SK-N-SH (cell line): ENCODE data around the gene MT1F. TPM values are rescaled to one million over a fixed set of nuclear protein-coding genes. Genes with fewer than 3 reads are reported as not detected.

Experiments used
- CTCF ChIA-PET: fragments of 300-600, 350-600 bp; formaldehyde crosslinking; extraction: SDS; loops from one replicate; lab custom pipeline; 2021; lab: Yijun Ruan, JAX
- POLR2A ChIA-PET: fragments of 350-600 bp; sonication (Branson Sonifier 250); formaldehyde crosslinking; extraction: SDS; loops from one replicate; lab custom pipeline; 2020; ENCODE audit warnings: antibody characterized with exemption, inconsistent platforms; lab: Yijun Ruan, JAX
- DNase-seq: peaks from one replicate; pipeline ENCODE4 v3.0.0; 2012
- H2AFZ ChIP-seq: fragments of 200-600 bp; sonication (generic); 2 replicates; pipeline ENCODE4 v1.8.1; 2016; ENCODE audit warnings: antibody characterized with exemption, mild to moderate bottlenecking, low read depth
- H3F3A ChIP-seq: fragments of 200-600 bp; sonication (generic); replicated peaks from 2 replicates; pipeline ENCODE3; 2016; ENCODE audit warnings: antibody characterized with exemption, mild to moderate bottlenecking; ENCODE audit not compliant: insufficient read depth
- H3K27ac ChIP-seq, 2 experiments: fragments of 200-500 bp in 1 of 2; fragments of 200-600 bp in 1 of 2; sonication (Bioruptor generic) in 1 of 2; sonication (generic), shearing (Covaris generic) in 1 of 2; 2 replicates each; pipeline versions ENCODE4 v1.5.1 to v1.6.1; 2014 to 2016; ENCODE audit warnings: low read depth in 2 of 2, inconsistent platforms in 1 of 2, low read length in 1 of 2, mild to moderate bottlenecking in 1 of 2, mixed read lengths in 1 of 2
- H3K27me3 ChIP-seq: fragments of 200-600 bp; sonication (generic), shearing (Covaris generic); 2 replicates; pipeline ENCODE4 v1.6.1; 2016; ENCODE audit warnings: mixed run types; ENCODE audit not compliant: insufficient read depth
- H3K36me3 ChIP-seq, 2 experiments: fragments of 200-500 bp in 1 of 2; fragments of 200-600 bp in 1 of 2; sonication (Bioruptor generic) in 1 of 2; sonication (generic) in 1 of 2; replicated peaks in 1 of 2; 2 replicates each; pipeline versions ENCODE3 to v1.5.1; 2014 to 2016; ENCODE audit warnings: low read length in 1 of 2, mild to moderate bottlenecking in 1 of 2; ENCODE audit not compliant: insufficient read depth in 2 of 2, control insufficient read depth in 1 of 2
- H3K4me1 ChIP-seq, 2 experiments: fragments of 200-500 bp in 1 of 2; fragments of 200-600 bp in 1 of 2; sonication (Bioruptor generic) in 1 of 2; sonication (generic), shearing (Covaris generic) in 1 of 2; 2 replicates each; pipeline versions ENCODE4 v1.5.1 to v1.6.1; 2014 to 2016; ENCODE audit warnings: low read depth in 1 of 2, low read length in 1 of 2, mixed run types in 1 of 2; ENCODE audit not compliant: insufficient read depth in 2 of 2, control insufficient read depth in 1 of 2
- H3K4me2 ChIP-seq: fragments of 200-600 bp; sonication (generic), shearing (Covaris generic); 2 replicates; pipeline ENCODE4 v1.6.1; 2017; ENCODE audit warnings: mixed run types
- H3K4me3 ChIP-seq, 2 experiments: fragments of 200-500 bp in 1 of 2; fragments of 200-600 bp in 1 of 2; sonication (Bioruptor generic) in 1 of 2; sonication (generic), shearing (Covaris generic) in 1 of 2; 2 replicates each; pipeline versions ENCODE4 v1.5.1 to v1.8.1; 2014 to 2016; ENCODE audit warnings: low read depth in 2 of 2, inconsistent platforms in 1 of 2, low read length in 1 of 2, mild to moderate bottlenecking in 1 of 2, mixed read lengths in 1 of 2, moderate library complexity in 1 of 2
- H3K79me2 ChIP-seq: fragments of 200-600 bp; sonication (generic); 2 replicates; pipeline ENCODE4 v1.8.1; 2017; ENCODE audit warnings: mild to moderate bottlenecking; ENCODE audit not compliant: insufficient read depth
- H3K9ac ChIP-seq: fragments of 200-600 bp; sonication (generic); 2 replicates; pipeline ENCODE4 v1.6.1; 2017; ENCODE audit warnings: mixed run types
- H3K9me2 ChIP-seq: fragments of 200-600 bp; sonication (generic); 2 replicates; pipeline ENCODE4 v1.6.1; 2017; ENCODE audit warnings: mixed run types
- H3K9me3 ChIP-seq: fragments of 200-600 bp; sonication (generic); 2 replicates; pipeline ENCODE4 v1.6.1; 2017; ENCODE audit warnings: mixed run types, mild to moderate bottlenecking, moderate library complexity
- H4K20me1 ChIP-seq: fragments of 200-600 bp; sonication (generic); 2 replicates; pipeline ENCODE4 v1.6.1; 2017; ENCODE audit warnings: mild to moderate bottlenecking, mixed run types; ENCODE audit not compliant: insufficient read depth
- CHD2 ChIP-seq: fragments of 150-350 bp; IDR thresholded peaks from 2 replicates; pipeline ENCODE4 v1.6.1; 2018; ENCODE audit warnings: low read length; ENCODE audit not compliant: partially characterized antibody
- FOXJ3 ChIP-seq: sonication (generic); formaldehyde crosslinking; IDR thresholded peaks from 2 replicates; pipeline ENCODE4 v1.5.1; 2020; ENCODE audit warnings: mild to moderate bottlenecking, missing genetic modification reagents
- FOXM1 ChIP-seq: IDR thresholded peaks from 2 replicates; pipeline ENCODE4 v1.4.0; 2012; ENCODE audit warnings: low read depth, mild to moderate bottlenecking
- JUND ChIP-seq: IDR thresholded peaks from 2 replicates; pipeline ENCODE4 v1.4.0; 2012
- MEF2A ChIP-seq: IDR thresholded peaks from 2 replicates; pipeline ENCODE4 v1.4.0; 2012; ENCODE audit warnings: low read depth, borderline replicate concordance
- POLR2AphosphoS5 ChIP-seq: IDR thresholded peaks from 2 replicates; pipeline ENCODE4 v1.6.1; 2012; ENCODE audit warnings: low read depth, low read length
- RAD21 ChIP-seq: IDR thresholded peaks from 2 replicates; pipeline ENCODE4 v1.6.1; 2012; ENCODE audit warnings: mild to moderate bottlenecking, low read length
- RXRA ChIP-seq: IDR thresholded peaks from 2 replicates; pipeline ENCODE4 v1.4.0; 2012; ENCODE audit warnings: low read depth, mild to moderate bottlenecking, borderline replicate concordance
- SIN3A ChIP-seq: IDR thresholded peaks from 2 replicates; pipeline ENCODE4 v1.6.1; 2012; ENCODE audit warnings: low read depth, mild to moderate bottlenecking, low read length, moderate library complexity, borderline replicate concordance
- SMC3 ChIP-seq: IDR thresholded peaks from 2 replicates; pipeline ENCODE4 v1.6.1; 2012; ENCODE audit warnings: low read depth, low read length, improper control_type of control experiment
- TAF1 ChIP-seq: IDR thresholded peaks from 2 replicates; pipeline ENCODE4 v1.6.1; 2012; ENCODE audit warnings: low read depth, mild to moderate bottlenecking, low read length, moderate library complexity, borderline replicate concordance
- TEAD4 ChIP-seq: IDR thresholded peaks from 2 replicates; pipeline ENCODE4 v1.4.0; 2012; ENCODE audit warnings: mild to moderate bottlenecking, borderline replicate concordance; ENCODE audit not compliant: insufficient read depth
- WGBS: methylation state at CpG from one replicate; pipeline ENCODE4 v1.1.6; 2017; ENCODE audit warnings: low lambda C conversion rate; 5-methylcytosine and 5-hydroxymethylcytosine counted together
- polyA plus RNA-seq, 3 experiments: library from polyadenylated mRNA; depleted of rRNA; stranded (reverse); fragments of >200 nt; gene quantifications; 2 replicates each; pipeline ENCODE4 v1.2.3, GENCODE V29; 2012
- TF ChIP-seq, protein P1 (sequence below): IDR thresholded peaks from 2 replicates; pipeline ENCODE4 v1.6.1; 2012; ENCODE audit warnings: mild to moderate bottlenecking, low read depth, low read length, moderate library complexity
- TF ChIP-seq, protein P2 (sequence below): fragments of 150-350 bp; IDR thresholded peaks from 2 replicates; pipeline ENCODE4 v1.6.1; 2017; ENCODE audit warnings: antibody characterized with exemption, low read length, low read depth, borderline replicate concordance
- TF ChIP-seq, protein P3 (sequence below): IDR thresholded peaks from 2 replicates; pipeline ENCODE4 v1.4.0; 2012; ENCODE audit warnings: low read depth
- TF ChIP-seq, protein P4 (sequence below): IDR thresholded peaks from 2 replicates; pipeline ENCODE4 v1.4.0; 2012; ENCODE audit warnings: low read depth, borderline replicate concordance
- TF ChIP-seq, protein P5 (sequence below): IDR thresholded peaks from 2 replicates; pipeline ENCODE4; 2012

MT1F gene
- polyA plus RNA-seq, 1 of the 3 experiments (the other 2 are of a cell fraction): 13.0 TPM

DNA sequence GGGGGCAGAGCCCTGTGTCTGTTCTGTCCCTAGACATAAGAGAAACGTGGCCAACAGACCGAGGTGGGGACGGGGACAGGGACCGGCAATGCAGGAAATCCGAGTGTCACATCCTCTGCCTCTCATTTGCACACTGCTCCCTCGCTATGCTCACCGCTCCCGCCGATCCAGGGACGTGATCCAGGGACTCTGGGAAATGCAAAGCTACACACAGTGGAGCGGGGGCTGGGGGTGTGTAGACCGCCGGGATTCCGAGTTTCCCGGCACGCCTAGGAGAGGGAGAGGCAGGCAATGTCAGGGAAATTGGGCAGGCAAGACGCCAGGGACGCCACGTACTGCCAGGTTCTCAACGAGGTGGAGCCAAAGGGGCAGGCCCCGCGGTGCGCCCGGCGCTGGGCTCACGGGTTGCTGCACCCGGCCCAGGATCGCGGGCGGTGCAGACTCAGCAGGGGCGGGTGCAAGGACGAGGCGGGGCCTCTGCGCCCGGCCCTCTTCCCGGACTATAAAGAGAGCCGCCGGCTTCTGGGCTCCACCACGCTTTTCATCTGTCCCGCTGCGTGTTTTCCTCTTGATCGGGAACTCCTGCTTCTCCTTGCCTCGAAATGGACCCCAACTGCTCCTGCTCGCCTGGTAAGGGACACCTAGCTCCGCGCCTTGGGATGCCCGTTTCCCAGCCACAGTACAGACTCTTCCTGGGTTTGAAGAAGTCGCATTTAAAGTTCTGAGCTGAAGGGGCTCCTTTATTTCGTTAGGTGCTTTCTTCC is 24.4 kb downstream of the MT1F start, which contains the start of gene MT1X (continued):
- TF ChIP-seq, protein P1, sequence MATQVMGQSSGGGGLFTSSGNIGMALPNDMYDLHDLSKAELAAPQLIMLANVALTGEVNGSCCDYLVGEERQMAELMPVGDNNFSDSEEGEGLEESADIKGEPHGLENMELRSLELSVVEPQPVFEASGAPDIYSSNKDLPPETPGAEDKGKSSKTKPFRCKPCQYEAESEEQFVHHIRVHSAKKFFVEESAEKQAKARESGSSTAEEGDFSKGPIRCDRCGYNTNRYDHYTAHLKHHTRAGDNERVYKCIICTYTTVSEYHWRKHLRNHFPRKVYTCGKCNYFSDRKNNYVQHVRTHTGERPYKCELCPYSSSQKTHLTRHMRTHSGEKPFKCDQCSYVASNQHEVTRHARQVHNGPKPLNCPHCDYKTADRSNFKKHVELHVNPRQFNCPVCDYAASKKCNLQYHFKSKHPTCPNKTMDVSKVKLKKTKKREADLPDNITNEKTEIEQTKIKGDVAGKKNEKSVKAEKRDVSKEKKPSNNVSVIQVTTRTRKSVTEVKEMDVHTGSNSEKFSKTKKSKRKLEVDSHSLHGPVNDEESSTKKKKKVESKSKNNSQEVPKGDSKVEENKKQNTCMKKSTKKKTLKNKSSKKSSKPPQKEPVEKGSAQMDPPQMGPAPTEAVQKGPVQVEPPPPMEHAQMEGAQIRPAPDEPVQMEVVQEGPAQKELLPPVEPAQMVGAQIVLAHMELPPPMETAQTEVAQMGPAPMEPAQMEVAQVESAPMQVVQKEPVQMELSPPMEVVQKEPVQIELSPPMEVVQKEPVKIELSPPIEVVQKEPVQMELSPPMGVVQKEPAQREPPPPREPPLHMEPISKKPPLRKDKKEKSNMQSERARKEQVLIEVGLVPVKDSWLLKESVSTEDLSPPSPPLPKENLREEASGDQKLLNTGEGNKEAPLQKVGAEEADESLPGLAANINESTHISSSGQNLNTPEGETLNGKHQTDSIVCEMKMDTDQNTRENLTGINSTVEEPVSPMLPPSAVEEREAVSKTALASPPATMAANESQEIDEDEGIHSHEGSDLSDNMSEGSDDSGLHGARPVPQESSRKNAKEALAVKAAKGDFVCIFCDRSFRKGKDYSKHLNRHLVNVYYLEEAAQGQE: peak; percentile 8; the same call in 1 of the 2 replicates
- TF ChIP-seq SMC3 (no peak), RAD21 (no peak), CHD2 (peak; percentile 16)
- TF ChIP-seq, protein P2, sequence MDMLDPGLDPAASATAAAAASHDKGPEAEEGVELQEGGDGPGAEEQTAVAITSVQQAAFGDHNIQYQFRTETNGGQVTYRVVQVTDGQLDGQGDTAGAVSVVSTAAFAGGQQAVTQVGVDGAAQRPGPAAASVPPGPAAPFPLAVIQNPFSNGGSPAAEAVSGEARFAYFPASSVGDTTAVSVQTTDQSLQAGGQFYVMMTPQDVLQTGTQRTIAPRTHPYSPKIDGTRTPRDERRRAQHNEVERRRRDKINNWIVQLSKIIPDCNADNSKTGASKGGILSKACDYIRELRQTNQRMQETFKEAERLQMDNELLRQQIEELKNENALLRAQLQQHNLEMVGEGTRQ: no peak

DNA sequence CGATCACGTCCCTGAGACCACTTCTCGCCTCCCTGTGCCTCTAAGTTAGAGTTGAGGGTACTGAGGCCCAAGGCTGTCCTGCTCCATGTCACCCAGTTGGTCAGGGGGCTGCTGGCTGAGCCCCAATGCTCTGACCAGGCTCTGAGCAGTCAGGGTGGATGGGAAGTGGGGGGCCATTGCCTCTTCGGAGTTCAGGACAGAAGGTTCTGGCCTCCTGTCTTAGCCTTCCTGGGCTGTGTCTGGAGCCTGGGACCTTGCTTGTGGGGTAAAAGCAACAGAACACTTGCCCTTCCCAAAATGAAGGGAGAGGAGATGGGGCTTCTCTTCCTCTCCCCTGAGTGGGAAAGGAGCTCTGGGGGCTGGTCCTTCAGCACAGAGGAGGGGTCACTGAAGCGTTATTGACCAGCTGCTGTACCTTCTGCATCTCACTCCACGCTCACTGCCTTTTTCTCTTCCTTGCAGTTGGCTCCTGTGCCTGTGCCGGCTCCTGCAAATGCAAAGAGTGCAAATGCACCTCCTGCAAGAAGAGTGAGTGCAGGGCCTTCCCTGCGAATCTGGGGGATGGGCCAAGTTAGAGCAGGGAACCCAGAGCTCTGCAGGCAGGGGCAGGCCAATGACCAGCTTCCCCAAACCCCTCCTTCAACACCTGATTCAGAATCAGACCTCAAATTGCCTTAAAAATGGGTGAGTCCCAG is 25.1 kb downstream of the MT1F start:
- Histone ChIP-seq H3K4me1 (peaks cover 0 to 26% of the 10 kb centered on the region in 2 experiments; a peak in 2 of 4 replicates), H3K36me3 (no peaks in the 10 kb centered on the region), H3K9me2 (no peaks in the 10 kb centered on the region), H3K4me3 (peak overlapping the region; percentile 62 to 69), H3K9ac (peak overlapping the region; percentile 75), H3K27me3 (no peaks in the 10 kb centered on the region), H2AFZ (peak overlapping the region; percentile 90), H3K9me3 (no peaks in the 10 kb centered on the region), H3F3A (no peaks in the 10 kb centered on the region)
- DNase-seq: no peak
- TF ChIP-seq, protein P3, sequence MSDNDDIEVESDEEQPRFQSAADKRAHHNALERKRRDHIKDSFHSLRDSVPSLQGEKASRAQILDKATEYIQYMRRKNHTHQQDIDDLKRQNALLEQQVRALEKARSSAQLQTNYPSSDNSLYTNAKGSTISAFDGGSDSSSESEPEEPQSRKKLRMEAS: no peak
- TF ChIP-seq, protein P4, sequence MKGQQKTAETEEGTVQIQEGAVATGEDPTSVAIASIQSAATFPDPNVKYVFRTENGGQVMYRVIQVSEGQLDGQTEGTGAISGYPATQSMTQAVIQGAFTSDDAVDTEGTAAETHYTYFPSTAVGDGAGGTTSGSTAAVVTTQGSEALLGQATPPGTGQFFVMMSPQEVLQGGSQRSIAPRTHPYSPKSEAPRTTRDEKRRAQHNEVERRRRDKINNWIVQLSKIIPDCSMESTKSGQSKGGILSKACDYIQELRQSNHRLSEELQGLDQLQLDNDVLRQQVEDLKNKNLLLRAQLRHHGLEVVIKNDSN: no peak
- no peak for TF ChIP-seq POLR2AphosphoS5
- no peak for TF ChIP-seq TEAD4
- TF ChIP-seq RXRA: no peak
- TF ChIP-seq, protein P5, sequence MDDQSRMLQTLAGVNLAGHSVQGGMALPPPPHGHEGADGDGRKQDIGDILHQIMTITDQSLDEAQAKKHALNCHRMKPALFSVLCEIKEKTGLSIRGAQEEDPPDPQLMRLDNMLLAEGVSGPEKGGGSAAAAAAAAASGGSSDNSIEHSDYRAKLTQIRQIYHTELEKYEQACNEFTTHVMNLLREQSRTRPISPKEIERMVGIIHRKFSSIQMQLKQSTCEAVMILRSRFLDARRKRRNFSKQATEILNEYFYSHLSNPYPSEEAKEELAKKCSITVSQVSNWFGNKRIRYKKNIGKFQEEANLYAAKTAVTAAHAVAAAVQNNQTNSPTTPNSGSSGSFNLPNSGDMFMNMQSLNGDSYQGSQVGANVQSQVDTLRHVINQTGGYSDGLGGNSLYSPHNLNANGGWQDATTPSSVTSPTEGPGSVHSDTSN: no peak
- no peak; the same call in 1 of the 2 replicates for TF ChIP-seq FOXJ3 (CRISPR knock-in tag)
- no peak for TF ChIP-seq FOXM1
- TF ChIP-seq JUND: no peak
- TF ChIP-seq MEF2A: no peak
- TF ChIP-seq SIN3A: no peak
- no peak for TF ChIP-seq TAF1
- TF ChIP-seq, all 33 proteins: peak for 0
- WGBS: 38% methylated on average over 7 of the region's 8 CpGs
- Histone ChIP-seq H4K20me1 (no peaks in the 10 kb centered on the region), H3K4me2 (peak overlapping the region; percentile 93), H3K79me2 (peaks cover 9% of the 10 kb centered on the region; the same call in 1 of the 2 replicates), H3K27ac (peak overlapping the region; percentile 56 to 64; a peak in 3 of 4 replicates)
- CTCF ChIA-PET: interaction anchor here (1.1 to 6.1 kb wide), 4 partner anchors 19 to 82 kb away, joined by 3 to 41 read pairs (median 7); no protein-coding TSS in a partner anchor
- POLR2A ChIA-PET: interaction anchor here (1.5 to 1.9 kb wide), 2 partner anchors 57 to 72 kb away, joined by 3 to 6 read pairs; partner anchors contain the start of gene MT1E
